NCI-H2107 treated with DMSO at 0.1 percent for 48 hours (cell line): ENCODE results near the gene SEMA3G.

ENCODE experiments used
- DNase-seq: peaks from one replicate; lab custom pipeline; 2025; ENCODE audit not compliant: unreplicated experiment; lab: John Stamatoyannopoulos, UW

The SEMA3G gene

GRCh38 chr3:52444860-52445793 is at the start of gene SEMA3G:
SEMA3G (minus strand) TSS chr3:52445103; CDS start chr3:52445027, 76 bp downstream.
- no peak for DNase-seq

- peak; percentile 14 for DNase-seq
Observed at GRCh38 chr3:52494445-52494844, 49.5 kb upstream of the SEMA3G start.

GRCh38 chr3:52493232-52494017 is 48.5 kb upstream of the SEMA3G start:
- no peak for DNase-seq

GRCh38 chr3:52492059-52492458 is 47.2 kb upstream of the SEMA3G start:
- no peak for DNase-seq

GRCh38 chr3:52490939-52491526 is 46.1 kb upstream of the SEMA3G start:
- DNase-seq: no peak

GRCh38 chr3:52490035-52490938 is 45.4 kb upstream of the SEMA3G start:
- no peak for DNase-seq

- DNase-seq: no peak
Observed at GRCh38 chr3:52489453-52489852, 44.5 kb upstream of the SEMA3G start.

- DNase-seq: no peak
Observed at GRCh38 chr3:52488746-52489145, 43.8 kb upstream of the SEMA3G start.

- DNase-seq: no peak
Observed at GRCh38 chr3:52487788-52488691, 43.1 kb upstream of the SEMA3G start.

GRCh38 chr3:52487050-52487787 is 42.3 kb upstream of the SEMA3G start:
- no peak for DNase-seq

- DNase-seq: no peak
Observed at GRCh38 chr3:52484680-52485461, 40.0 kb upstream of the SEMA3G start.

GRCh38 chr3:52483577-52484381 is 38.9 kb upstream of the SEMA3G start:
- no peak for DNase-seq

GRCh38 chr3:52483081-52483480 is 38.2 kb upstream of the SEMA3G start:
- no peak for DNase-seq

- no peak for DNase-seq
Observed at GRCh38 chr3:52481819-52482521, 37.1 kb upstream of the SEMA3G start.

GRCh38 chr3:52480768-52481715 is 36.1 kb upstream of the SEMA3G start:
- DNase-seq: no peak
